B cell (primary cell): ENCODE results near the gene ID3. TPM values are rescaled to one million over a fixed set of nuclear protein-coding genes. Genes with fewer than 3 reads are reported as not detected.

Source experiments
- ATAC-seq: fragments of 200-7000 bp; cut with Tn5 transposase; one replicate; pipeline ENCODE4 v1.10.0; 2021; ENCODE audit warnings: low read depth, mild to moderate bottlenecking, moderate number of reproducible peaks, moderate library complexity
- CTCF ChIA-PET: fragments of 350-600 bp; sonication (Branson Sonifier 250); formaldehyde crosslinking; loops from one replicate; lab custom pipeline; 2021; ENCODE audit warnings: antibody characterized with exemption, inconsistent platforms; lab: Charles Lee
- POLR2A ChIA-PET: fragments of 350-600 bp; sonication (Branson Sonifier 250); formaldehyde crosslinking; loops from one replicate; lab custom pipeline; 2021; ENCODE audit warnings: antibody characterized with exemption; lab: Charles Lee
- DNase-seq: peaks from one replicate; pipeline ENCODE4 v3.0.0; 2013
- H2AFZ ChIP-seq: 2 replicates; pipeline ENCODE4 v1.6.1; 2012; ENCODE audit warnings: mild to moderate bottlenecking, low read depth, low read length; ENCODE audit not compliant: insufficient read depth, poor library complexity, severe bottlenecking
- H3K27ac ChIP-seq, 2 donors: 1 replicate in 1 of 2; 2 replicates in 1 of 2; pipeline ENCODE4 v1.5.1; 2012 to 2013; ENCODE audit warnings: low read length in 2 of 2, mild to moderate bottlenecking in 2 of 2, moderate library complexity in 1 of 2
- H3K27me3 ChIP-seq, 4 experiments: fragments of 200-600 bp in 1 of 4; sonication (generic) in 1 of 4; replicated peaks in 1 of 4; 1 replicate in 2 of 4; 2 replicates in 2 of 4; pipeline versions ENCODE4 v1.6.1 to v1.7.0; 2013 to 2016; ENCODE audit warnings: low read length in 3 of 4, mild to moderate bottlenecking in 2 of 4, mixed read lengths in 1 of 4, moderate library complexity in 1 of 4; ENCODE audit not compliant: insufficient read depth in 4 of 4, control insufficient read depth in 3 of 4; ENCODE audit errors: control extremely low read depth in 1 of 4
- H3K36me3 ChIP-seq, 2 experiments: replicated peaks in 1 of 2; 1 replicate in 1 of 2; 2 replicates in 1 of 2; pipeline versions ENCODE4 v1.6.1 to v1.7.1; 2013; ENCODE audit warnings: low read length in 1 of 2; ENCODE audit not compliant: insufficient read depth in 2 of 2, control insufficient read depth in 1 of 2; ENCODE audit errors: control extremely low read depth in 1 of 2, extremely low read depth in 1 of 2
- H3K4me1 ChIP-seq, 2 donors: fragments of 200-600 bp in 1 of 2; sonication (generic) in 1 of 2; 1 replicate in 1 of 2; 2 replicates in 1 of 2; pipeline versions ENCODE4 v1.5.1 to v1.6.1; 2013 to 2017; ENCODE audit warnings: low read length in 2 of 2; ENCODE audit not compliant: control insufficient read depth in 2 of 2, insufficient read depth in 2 of 2
- H3K4me2 ChIP-seq: replicated peaks from 2 replicates; pipeline ENCODE3; 2012; ENCODE audit warnings: mild to moderate bottlenecking, low read depth, low read length; ENCODE audit not compliant: poor library complexity, severe bottlenecking
- H3K4me3 ChIP-seq, 5 experiments: fragments of 200-600 bp in 1 of 5; sonication (generic) in 1 of 5; 1 replicate in 3 of 5; 2 replicates in 2 of 5; pipeline versions ENCODE4 v1.5.1 to v1.7.0; 2011 to 2016; ENCODE audit warnings: low read length in 4 of 5, mild to moderate bottlenecking in 4 of 5, low read depth in 2 of 5, control low read depth in 1 of 5, moderate library complexity in 1 of 5; ENCODE audit not compliant: insufficient read depth in 1 of 5; ENCODE audit errors: control extremely low read depth in 1 of 5, extremely low read depth in 1 of 5
- H3K79me2 ChIP-seq: fragments of 200-600 bp; sonication (generic); one replicate; pipeline ENCODE4 v1.6.0; 2016; ENCODE audit warnings: low read length; ENCODE audit not compliant: control insufficient read depth, insufficient read depth
- H3K9ac ChIP-seq: fragments of 200-600 bp; sonication (generic); 2 replicates; pipeline ENCODE4 v1.6.1; 2017; ENCODE audit warnings: mild to moderate bottlenecking, low read length, moderate library complexity
- H3K9me3 ChIP-seq, 3 donors: one replicate each; pipeline versions ENCODE4 v1.6.1 to v1.7.1; 2013; ENCODE audit warnings: low read length in 2 of 3; ENCODE audit not compliant: control insufficient read depth in 2 of 3, insufficient read depth in 1 of 3; ENCODE audit errors: control extremely low read depth in 1 of 3
- H4K20me1 ChIP-seq: 2 replicates; pipeline ENCODE4 v1.6.0; 2012; ENCODE audit warnings: mild to moderate bottlenecking, low read length; ENCODE audit not compliant: insufficient read depth, control insufficient read depth, poor library complexity, severe bottlenecking
- H3K27ac Mint-ChIP-seq: one replicate; pipeline ENCODE4 v1.8.0; 2021; ENCODE audit warnings: mixed read lengths
- H3K27me3 Mint-ChIP-seq: one replicate; pipeline ENCODE4 v1.8.0; 2021; ENCODE audit warnings: mixed read lengths
- H3K4me1 Mint-ChIP-seq: one replicate; pipeline ENCODE4 v1.8.0; 2021; ENCODE audit warnings: mixed read lengths
- H3K4me3 Mint-ChIP-seq: one replicate; pipeline ENCODE4 v1.8.0; 2021; ENCODE audit warnings: mixed read lengths
- H3K9me3 Mint-ChIP-seq: one replicate; pipeline ENCODE4 v1.8.0; 2022; ENCODE audit warnings: mixed read lengths; ENCODE audit not compliant: insufficient read depth
- CTCF ChIP-seq: fragments of 200-600 bp; IDR thresholded peaks from one replicate; pipeline ENCODE4 v1.8.0; 2022; ENCODE audit warnings: antibody characterized with exemption, mild to moderate bottlenecking
- EZH2 ChIP-seq: IDR thresholded peaks from 2 replicates; pipeline ENCODE4 v1.6.1; 2012; ENCODE audit warnings: borderline replicate concordance, low read depth, mild to moderate bottlenecking, moderate library complexity, low read length; ENCODE audit not compliant: insufficient read depth, poor library complexity, severe bottlenecking
- WGBS: methylation state at CpG from one replicate; pipeline ENCODE4 v1.1.5; 2013; ENCODE audit warnings: missing lambda C conversion rate; ENCODE audit not compliant: insufficient coverage; 5-methylcytosine and 5-hydroxymethylcytosine counted together
- intact Hi-C: fragments of 100-400 bp; cut with micrococcal nuclease; formaldehyde crosslinking; loops from one replicate; pipeline ENCODE4 v1.10.0; 2022
- polyA plus RNA-seq: library from polyadenylated mRNA; depleted of rRNA; stranded (reverse); fragments of >200 nt; gene quantifications from 2 replicates; pipeline ENCODE4 v1.2.3, GENCODE V29; 2012
- total RNA-seq, 2 donors: library from RNA; stranded (reverse); fragments of 120-200 nt in 1 of 2; gene quantifications; 1 replicate in 1 of 2; 2 replicates in 1 of 2; pipeline versions ENCODE4 v1.2.3 to v1.2.4, GENCODE V29; 2013 to 2022

Gene ID3
- total and polyA plus RNA-seq, 2 donors (not counting 1 experiment from before 2014, with no cell fraction given): 212 to 367 TPM

DNA sequence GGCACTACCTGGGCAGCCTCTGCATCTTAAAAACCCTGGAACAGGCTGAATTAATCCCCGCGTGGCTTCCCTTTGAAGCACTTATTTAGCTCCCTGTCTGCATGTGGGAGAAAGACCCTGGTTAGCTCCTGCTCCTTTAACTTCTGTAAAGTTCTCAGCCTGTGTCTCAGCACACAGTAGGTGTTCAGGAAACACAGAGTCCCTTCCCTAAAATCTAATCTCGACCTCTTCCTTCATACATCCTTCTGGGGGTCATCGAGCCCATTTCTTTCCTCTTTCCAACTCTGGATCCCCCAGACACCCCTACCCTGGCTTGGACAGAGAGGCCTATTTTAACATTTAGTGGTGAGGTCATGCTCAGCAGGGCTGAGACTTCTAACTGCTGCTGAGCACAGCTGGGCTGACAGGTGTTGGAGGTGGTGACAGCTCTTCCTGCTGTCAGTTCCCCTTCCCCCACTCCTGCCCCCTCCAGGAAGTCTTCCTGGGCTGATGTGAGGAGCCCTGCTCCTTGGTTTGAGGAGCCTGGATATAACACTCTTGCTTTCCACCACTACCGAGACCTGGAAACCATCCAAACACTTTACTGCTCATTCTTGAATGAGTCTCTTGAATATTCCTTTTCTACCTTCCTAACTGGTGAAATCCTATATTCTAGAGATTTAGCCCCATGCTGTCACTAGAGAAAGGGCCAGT is 33.6 kb downstream of the ID3 start:
- H3K9me3 ChIP-seq: no peaks in the 10 kb centered on the region
- H3K4me2 ChIP-seq: peak overlapping the region; percentile 99
- H3K79me2 ChIP-seq: peaks cover 5% of the 10 kb centered on the region
- H3K27ac Mint-ChIP-seq: peak overlapping the region; percentile 90
- TF ChIP-seq EZH2 (no peak), CTCF (no peak)
- peaks cover 80 to 91% of the 10 kb centered on the region in 2 donors for H3K4me1 ChIP-seq
- no peak overlapping the region for H2AFZ ChIP-seq
- peak overlapping the region in 1 of 5 experiments; percentile 44 for H3K4me3 ChIP-seq
- peak overlapping the region; percentile 52 for H3K9ac ChIP-seq
- DNase-seq (peak; percentile 57), ATAC-seq (peak; percentile 28)
- peaks cover 86% of the 10 kb centered on the region for H3K4me1 Mint-ChIP-seq
- H3K27me3 ChIP-seq: peaks cover 0 to 7% (median 0%) of the 10 kb centered on the region in 4 experiments
- no peaks in the 10 kb centered on the region for H3K27me3 Mint-ChIP-seq
- ChIA-PET POLR2A (interaction anchor here (0.7 to 1.0 kb wide), 2 partner anchors 11 to 15 kb away, joined by 3 to 8 read pairs; no protein-coding TSS in a partner anchor), CTCF (interaction anchor here (1.1 to 17.1 kb wide), 5 partner anchors 13 to 342 kb away, joined by 3 to 332 read pairs (median 6); no protein-coding TSS in a partner anchor)
- H3K9me3 Mint-ChIP-seq: no peaks in the 10 kb centered on the region
- H3K4me3 Mint-ChIP-seq: peak overlapping the region; percentile 72
- peak overlapping the region; percentile 76 to 83 for H3K27ac ChIP-seq
- H3K36me3 ChIP-seq: no peaks in the 10 kb centered on the region
- intact Hi-C loops: loop anchor here (2.0 kb wide), 1 partner anchor 15 kb away; no protein-coding TSS in a partner anchor
- no peaks in the 10 kb centered on the region for H4K20me1 ChIP-seq
- 13% methylated on average over 4 of the region's 5 CpGs for WGBS
